ENCODE results near the gene AKR7A3.
"Not testable (repeated sequence)": the region's sequence is repeated elsewhere in the genome, so short reads cannot be mapped to it uniquely, and the experiment has no call there.

AKR7A3 gene

DNA sequence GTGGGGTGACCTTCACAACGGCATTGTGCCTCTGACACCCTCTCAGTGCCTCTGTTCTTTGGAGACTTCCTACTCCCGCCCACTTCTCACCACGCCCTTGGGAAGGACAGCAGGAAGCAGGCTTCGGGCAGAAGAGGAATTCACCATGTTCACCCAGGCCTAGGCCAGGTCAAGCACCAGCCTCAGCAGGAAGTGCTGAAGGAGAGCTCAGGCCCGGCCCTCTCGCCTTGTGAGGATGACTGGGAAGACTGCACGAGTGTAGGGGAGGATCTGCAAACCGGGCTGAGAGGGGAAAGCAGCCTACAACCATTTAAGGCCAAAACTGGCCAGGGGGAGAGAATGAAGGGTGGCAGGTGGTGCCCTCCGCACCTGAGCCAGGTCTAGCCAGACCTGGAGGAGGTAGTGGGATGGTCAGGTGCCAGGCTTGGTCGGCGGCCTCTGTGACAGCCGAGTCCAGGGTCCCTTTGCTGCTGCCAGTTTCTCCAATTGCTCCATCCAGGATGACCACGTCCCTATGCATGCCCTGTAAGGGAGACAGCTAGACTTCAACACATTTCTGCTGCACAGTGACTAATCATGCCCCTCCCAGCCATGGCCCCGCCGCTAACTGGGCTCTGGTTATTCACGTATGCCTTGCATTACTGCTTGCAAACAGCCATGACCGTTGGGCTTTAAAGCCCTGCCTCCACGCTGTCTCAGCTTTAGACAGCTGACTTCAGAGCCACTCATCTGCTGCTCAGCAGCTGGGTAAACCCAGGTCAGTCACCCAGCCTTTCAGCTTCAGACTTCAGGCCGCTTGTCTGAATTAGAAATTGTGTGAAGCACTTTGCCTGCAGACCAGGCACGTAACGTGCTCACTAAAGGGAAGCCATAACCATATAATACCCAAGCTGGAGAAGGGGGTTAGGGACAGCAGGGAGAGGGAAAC lies 28.1 kb downstream of the AKR7A3 start:
- Histone ChIP-seq H3K27me3 (ENCODE audit: control insufficient read depth in 1 of 2, insufficient read depth in 1 of 2, low read length in 2 of 2) (no peaks in the 10 kb centered on the region), H4K91ac (ENCODE audit: low read length) (no peak overlapping the region), H2BK12ac (ENCODE audit: low read length in 2 of 2) (no peak overlapping the region), H3K4ac (ENCODE audit: low read depth in 1 of 2, low read length in 2 of 2) (no peak overlapping the region), H2AK5ac (ENCODE audit: low read length, severe bottlenecking) (no peak overlapping the region), H2BK120ac (ENCODE audit: low read depth, low read length) (no peak overlapping the region), H3K4me1 (ENCODE audit: control insufficient read depth, insufficient read depth, low read depth, low read length) (peaks cover 7% of the 10 kb centered on the region), H3K18ac (ENCODE audit: low read depth in 1 of 2, low read length in 2 of 2) (no peak overlapping the region), H3K79me1 (replicated peaks; ENCODE audit: low read length, poor library complexity, severe bottlenecking) (peaks cover 22% of the 10 kb centered on the region), H3K36me3 (ENCODE audit: control insufficient read depth in 1 of 2, insufficient read depth in 2 of 2, low read depth in 1 of 2, low read length in 2 of 2) (peaks cover 47 to 53% of the 10 kb centered on the region in 2 experiments), H3K9me3 (ENCODE audit: control insufficient read depth, low read length) (no peaks in the 10 kb centered on the region), H2AFZ (ENCODE audit: low read depth, low read length) (no peak overlapping the region), H3K23ac (ENCODE audit: low read length in 2 of 2) (no peak overlapping the region), H2BK15ac (ENCODE audit: low read depth, poor library complexity, severe bottlenecking) (no peak overlapping the region), H3K4me2 (ENCODE audit: low read length, poor library complexity, severe bottlenecking) (no peak overlapping the region), H3K9ac (ENCODE audit: low read length) (peak overlapping the region; percentile 56), H2BK5ac (ENCODE audit: low read depth, low read length, poor library complexity, severe bottlenecking) (no peak overlapping the region), H4K8ac (ENCODE audit: low read length) (no peak overlapping the region), H3K14ac (ENCODE audit: low read length in 2 of 2) (no peak overlapping the region), H3K27ac (ENCODE audit: low read length, poor library complexity, severe bottlenecking) (peak overlapping the region; percentile 63), H3K4me3 (ENCODE audit: insufficient read depth in 1 of 2, low read depth in 1 of 2, low read length in 2 of 2) (peak overlapping the region in 1 of 2 experiments; percentile 14)
- 84% methylated on average over 20 of the region's 21 CpGs for WGBS
- peak; percentile 62 for DNase-seq

- Histone ChIP-seq H3K23ac (ENCODE audit: low read length in 2 of 2) (no peak overlapping the region), H3K14ac (ENCODE audit: low read length in 2 of 2) (no peak overlapping the region), H3K9ac (ENCODE audit: low read length) (no peak overlapping the region), H3K4me3 (ENCODE audit: insufficient read depth in 1 of 2, low read depth in 1 of 2, low read length in 2 of 2) (no peak overlapping the region), H2BK5ac (ENCODE audit: low read depth, low read length, poor library complexity, severe bottlenecking) (no peak overlapping the region), H3K79me1 (replicated peaks; ENCODE audit: low read length, poor library complexity, severe bottlenecking) (peaks cover 28% of the 10 kb centered on the region), H3K27ac (ENCODE audit: low read length, poor library complexity, severe bottlenecking) (no peak overlapping the region), H2BK15ac (ENCODE audit: low read depth, poor library complexity, severe bottlenecking) (no peak overlapping the region), H4K8ac (ENCODE audit: low read length) (no peak overlapping the region), H3K9me3 (ENCODE audit: control insufficient read depth, low read length) (no peaks in the 10 kb centered on the region), H3K4me1 (ENCODE audit: control insufficient read depth, insufficient read depth, low read depth, low read length) (peaks cover 14% of the 10 kb centered on the region), H4K91ac (ENCODE audit: low read length) (no peak overlapping the region), H3K18ac (ENCODE audit: low read depth in 1 of 2, low read length in 2 of 2) (no peak overlapping the region), H3K27me3 (ENCODE audit: control insufficient read depth in 1 of 2, insufficient read depth in 1 of 2, low read length in 2 of 2) (no peaks in the 10 kb centered on the region), H3K36me3 (ENCODE audit: control insufficient read depth in 1 of 2, insufficient read depth in 2 of 2, low read depth in 1 of 2, low read length in 2 of 2) (peaks cover 54 to 58% of the 10 kb centered on the region in 2 experiments), H3K4ac (ENCODE audit: low read depth in 1 of 2, low read length in 2 of 2) (no peak overlapping the region), H2AK5ac (ENCODE audit: low read length, severe bottlenecking) (no peak overlapping the region), H3K4me2 (ENCODE audit: low read length, poor library complexity, severe bottlenecking) (no peak overlapping the region), H2BK120ac (ENCODE audit: low read depth, low read length) (no peak overlapping the region), H2BK12ac (ENCODE audit: low read length in 2 of 2) (no peak overlapping the region), H2AFZ (ENCODE audit: low read depth, low read length) (no peak overlapping the region)
- 97% methylated on average over 8 of the region's 10 CpGs for WGBS
- DNase-seq = no peak
Observed at GRCh38 chr1:19258353-19258752, 30.2 kb downstream of the AKR7A3 start.

DNA sequence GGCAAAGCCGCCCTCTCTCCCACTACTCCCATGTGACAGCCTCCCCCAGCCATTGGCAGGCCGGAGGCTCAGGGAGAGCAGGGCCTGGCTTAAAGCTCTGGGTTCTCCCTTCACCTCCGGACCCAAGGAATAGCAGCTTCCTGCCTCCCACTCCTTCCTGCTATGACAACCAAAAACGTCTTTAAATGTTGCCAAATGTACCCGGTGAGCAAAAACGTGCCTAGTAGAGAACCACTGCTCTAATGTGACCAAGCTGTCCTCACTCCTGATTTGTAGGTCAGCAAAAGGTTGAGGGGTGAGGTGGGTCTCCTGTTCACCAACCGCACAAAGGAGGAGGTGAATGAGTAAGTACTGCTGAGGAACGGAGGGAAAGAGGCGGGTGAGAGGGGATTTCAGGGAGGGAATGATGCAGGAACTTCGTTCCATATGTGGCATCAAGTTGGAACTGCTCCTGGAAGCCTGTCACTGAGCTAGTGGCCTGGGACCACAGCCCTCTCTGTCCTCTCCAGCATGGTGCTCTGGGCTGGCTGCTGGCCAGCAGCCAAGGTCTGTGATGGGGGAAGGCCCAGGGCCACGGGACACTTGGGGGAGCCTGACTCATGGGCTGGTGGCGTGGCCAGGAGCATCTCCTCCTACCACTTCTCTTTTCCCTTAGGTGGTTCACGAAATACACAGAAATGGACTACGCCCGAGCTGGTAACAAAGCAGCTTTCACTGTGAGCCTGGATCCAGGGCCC lies 31.2 kb downstream of the AKR7A3 start:
- Histone ChIP-seq H3K18ac (ENCODE audit: low read depth in 1 of 2, low read length in 2 of 2) (no peak overlapping the region), H3K14ac (ENCODE audit: low read length in 2 of 2) (no peak overlapping the region), H2BK15ac (ENCODE audit: low read depth, poor library complexity, severe bottlenecking) (no peak overlapping the region), H3K36me3 (ENCODE audit: control insufficient read depth in 1 of 2, insufficient read depth in 2 of 2, low read depth in 1 of 2, low read length in 2 of 2) (peaks cover 54 to 58% of the 10 kb centered on the region in 2 experiments), H2BK5ac (ENCODE audit: low read depth, low read length, poor library complexity, severe bottlenecking) (no peak overlapping the region), H3K79me1 (replicated peaks; ENCODE audit: low read length, poor library complexity, severe bottlenecking) (peaks cover 28% of the 10 kb centered on the region), H3K27me3 (ENCODE audit: control insufficient read depth in 1 of 2, insufficient read depth in 1 of 2, low read length in 2 of 2) (no peaks in the 10 kb centered on the region), H4K8ac (ENCODE audit: low read length) (no peak overlapping the region), H2BK120ac (ENCODE audit: low read depth, low read length) (no peak overlapping the region), H3K4me1 (ENCODE audit: control insufficient read depth, insufficient read depth, low read depth, low read length) (peaks cover 21% of the 10 kb centered on the region), H2BK12ac (ENCODE audit: low read length in 2 of 2) (no peak overlapping the region), H3K9ac (ENCODE audit: low read length) (peak overlapping the region; percentile 14), H3K9me3 (ENCODE audit: control insufficient read depth, low read length) (no peaks in the 10 kb centered on the region), H3K23ac (ENCODE audit: low read length in 2 of 2) (no peak overlapping the region), H4K91ac (ENCODE audit: low read length) (no peak overlapping the region), H3K4me3 (ENCODE audit: insufficient read depth in 1 of 2, low read depth in 1 of 2, low read length in 2 of 2) (no peak overlapping the region), H3K27ac (ENCODE audit: low read length, poor library complexity, severe bottlenecking) (no peak overlapping the region), H3K4ac (ENCODE audit: low read depth in 1 of 2, low read length in 2 of 2) (no peak overlapping the region), H2AK5ac (ENCODE audit: low read length, severe bottlenecking) (no peak overlapping the region), H2AFZ (ENCODE audit: low read depth, low read length) (no peak overlapping the region), H3K4me2 (ENCODE audit: low read length, poor library complexity, severe bottlenecking) (no peak overlapping the region)
- 86% methylated on average over 15 of the region's 15 CpGs for WGBS
- DNase-seq = no peak

- H2AK5ac ChIP-seq (ENCODE audit: low read length, severe bottlenecking); H3K27me3 ChIP-seq (ENCODE audit: control insufficient read depth in 1 of 2, insufficient read depth in 1 of 2, low read length in 2 of 2); H3K4me2 ChIP-seq (ENCODE audit: low read length, poor library complexity, severe bottlenecking); H3K9ac ChIP-seq (ENCODE audit: low read length); H3K23ac ChIP-seq (ENCODE audit: low read length in 2 of 2); H3K9me3 ChIP-seq (ENCODE audit: control insufficient read depth, low read length); H2BK120ac ChIP-seq (ENCODE audit: low read depth, low read length); H3K4me3 ChIP-seq (ENCODE audit: insufficient read depth in 1 of 2, low read depth in 1 of 2, low read length in 2 of 2); H3K14ac ChIP-seq (ENCODE audit: low read length in 2 of 2); H3K18ac ChIP-seq (ENCODE audit: low read depth in 1 of 2, low read length in 2 of 2); H2BK12ac ChIP-seq (ENCODE audit: low read length in 2 of 2); H2AFZ ChIP-seq (ENCODE audit: low read depth, low read length); H3K27ac ChIP-seq (ENCODE audit: low read length, poor library complexity, severe bottlenecking); H3K4ac ChIP-seq (ENCODE audit: low read depth in 1 of 2, low read length in 2 of 2); H2BK5ac ChIP-seq (ENCODE audit: low read depth, low read length, poor library complexity, severe bottlenecking); DNase-seq; H4K91ac ChIP-seq (ENCODE audit: low read length); H4K8ac ChIP-seq (ENCODE audit: low read length); H2BK15ac ChIP-seq (ENCODE audit: low read depth, poor library complexity, severe bottlenecking): not testable (repeated sequence)
- WGBS = 98% methylated on average over 5 of the region's 5 CpGs
- Histone ChIP-seq H3K4me1 (ENCODE audit: control insufficient read depth, insufficient read depth, low read depth, low read length) (peaks cover 21% of the 10 kb centered on the region), H3K79me1 (replicated peaks; ENCODE audit: low read length, poor library complexity, severe bottlenecking) (peaks cover 31% of the 10 kb centered on the region), H3K36me3 (ENCODE audit: control insufficient read depth in 1 of 2, insufficient read depth in 2 of 2, low read depth in 1 of 2, low read length in 2 of 2) (peaks cover 54 to 58% of the 10 kb centered on the region in 2 experiments)
Observed at GRCh38 chr1:19256301-19256700, 32.3 kb downstream of the AKR7A3 start.
